Activated naive CD8-positive, alpha-beta T cell (primary cell): ENCODE data around the gene IGFBP7.

Experiments
- H3K27ac Mint-ChIP-seq: one replicate; pipeline ENCODE4 v1.8.0; 2021; ENCODE audit warnings: mixed read lengths
- H3K27me3 Mint-ChIP-seq: one replicate; pipeline ENCODE4 v1.8.0; 2021; ENCODE audit warnings: mixed read lengths
- H3K36me3 Mint-ChIP-seq: one replicate; pipeline ENCODE4 v1.8.0; 2021; ENCODE audit warnings: mixed read lengths
- H3K4me1 Mint-ChIP-seq: one replicate; pipeline ENCODE4 v1.8.0; 2021; ENCODE audit warnings: low read depth, mixed read lengths
- H3K4me3 Mint-ChIP-seq: one replicate; pipeline ENCODE4 v1.8.0; 2021; ENCODE audit warnings: mild to moderate bottlenecking, mixed read lengths
- H3K9me3 Mint-ChIP-seq: one replicate; pipeline ENCODE4 v1.8.0; 2021; ENCODE audit warnings: low read depth, mixed read lengths

The IGFBP7 gene

DNA sequence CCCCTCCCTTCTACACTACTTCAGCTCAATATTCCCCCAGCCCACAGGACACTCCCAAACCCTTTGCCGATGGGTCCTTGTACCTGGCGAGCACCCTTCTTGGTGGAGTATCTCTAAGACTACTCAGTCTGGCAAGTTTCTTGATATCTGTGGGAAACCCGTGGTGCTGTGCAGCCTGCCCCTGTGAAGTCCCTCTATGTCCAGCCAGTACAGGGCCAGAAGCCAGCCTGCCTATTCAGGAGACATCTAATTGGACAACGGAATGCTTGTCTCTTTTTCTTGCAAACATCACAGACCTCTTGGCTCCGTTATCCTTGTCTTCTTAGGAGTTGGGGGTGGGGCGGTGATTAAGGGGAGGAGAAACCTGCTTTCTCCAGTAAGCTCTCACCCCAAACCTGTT, 3.7 kb upstream of the IGFBP7 start:
- Mint-ChIP-seq H3K4me3 (no peak overlapping the region), H3K9me3 (no peaks in the 10 kb centered on the region), H3K36me3 (no peaks in the 10 kb centered on the region), H3K27me3 (peaks cover 35% of the 10 kb centered on the region), H3K4me1 (peaks cover 14% of the 10 kb centered on the region), H3K27ac (no peak overlapping the region)

DNA sequence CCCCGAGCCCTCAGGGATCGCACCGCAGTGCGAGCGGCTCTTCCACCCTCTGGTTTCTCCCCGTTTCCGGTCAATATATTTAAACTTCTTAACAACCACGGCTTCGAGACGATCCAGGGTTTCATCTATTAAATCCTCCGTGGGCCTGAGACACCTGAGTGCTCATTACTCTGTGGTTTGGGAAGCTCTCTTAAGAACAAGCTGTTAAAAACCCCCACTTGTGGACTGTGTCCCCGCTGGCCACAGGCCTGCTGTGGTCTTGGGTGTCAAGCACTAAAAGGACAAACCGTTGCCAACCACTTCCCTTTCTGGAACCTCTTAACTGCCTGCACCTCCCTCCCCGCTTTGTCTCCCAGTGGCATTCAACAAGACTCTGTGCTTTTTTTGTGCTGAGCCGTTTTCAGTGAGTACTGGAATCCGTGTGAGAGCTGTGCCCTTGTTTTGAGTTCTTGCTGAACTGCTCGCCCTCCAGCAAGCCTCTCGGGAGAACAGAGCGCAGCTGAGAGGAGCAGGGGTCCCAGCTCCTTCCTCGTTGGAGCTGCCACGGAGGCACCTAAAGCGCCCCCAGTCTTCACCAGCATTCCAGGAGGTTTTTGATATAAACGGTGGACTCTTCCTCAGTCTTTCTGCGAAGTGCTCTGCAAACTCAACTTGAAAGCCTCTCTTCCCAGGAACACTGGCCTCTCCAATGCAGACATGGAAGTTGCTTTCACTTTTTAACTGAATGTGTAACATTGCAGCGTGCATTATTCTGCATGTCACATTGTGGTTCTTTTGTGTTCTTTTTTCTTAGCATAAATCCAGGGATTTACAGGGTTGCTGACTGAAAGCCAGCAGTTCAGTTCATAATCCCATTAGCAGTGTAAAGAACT, 691 bp upstream of the IGFBP7 start:
- H3K27me3 Mint-ChIP-seq, result peaks cover 48% of the 10 kb centered on the region
- no peak overlapping the region for H3K27ac Mint-ChIP-seq
- no peaks in the 10 kb centered on the region for H3K9me3 Mint-ChIP-seq
- no peaks in the 10 kb centered on the region for H3K36me3 Mint-ChIP-seq
- peak overlapping the region; percentile 89 for H3K4me3 Mint-ChIP-seq
- peaks cover 14% of the 10 kb centered on the region for H3K4me1 Mint-ChIP-seq

DNA sequence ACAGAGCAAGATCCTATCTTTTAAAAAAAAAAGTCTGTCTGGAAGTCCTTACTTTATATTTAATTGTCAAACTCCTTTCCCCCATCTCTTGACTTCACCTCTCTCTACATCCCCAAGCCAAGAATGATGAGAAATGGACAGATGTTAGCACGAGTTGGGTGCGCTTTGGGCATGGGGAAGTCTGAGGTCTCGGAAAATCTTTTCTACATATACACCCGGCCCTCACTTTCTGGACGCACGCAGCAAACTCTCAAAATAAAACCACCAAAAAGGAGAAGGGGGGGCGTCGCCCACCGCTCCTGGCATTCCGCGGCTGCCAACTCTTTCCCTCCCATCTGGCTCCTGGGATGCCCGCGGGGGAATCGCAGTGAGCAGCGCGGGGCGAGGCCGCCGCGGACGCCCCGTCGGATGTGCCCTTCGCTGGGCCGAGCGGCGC, 756 bp downstream of the IGFBP7 start:
- no peaks in the 10 kb centered on the region for H3K9me3 Mint-ChIP-seq
- H3K4me1 Mint-ChIP-seq, result peaks cover 14% of the 10 kb centered on the region
- no peaks in the 10 kb centered on the region for H3K36me3 Mint-ChIP-seq
- H3K27ac Mint-ChIP-seq, result no peak overlapping the region
- peak overlapping the region; percentile 65 for H3K4me3 Mint-ChIP-seq
- H3K27me3 Mint-ChIP-seq, result peaks cover 49% of the 10 kb centered on the region

DNA sequence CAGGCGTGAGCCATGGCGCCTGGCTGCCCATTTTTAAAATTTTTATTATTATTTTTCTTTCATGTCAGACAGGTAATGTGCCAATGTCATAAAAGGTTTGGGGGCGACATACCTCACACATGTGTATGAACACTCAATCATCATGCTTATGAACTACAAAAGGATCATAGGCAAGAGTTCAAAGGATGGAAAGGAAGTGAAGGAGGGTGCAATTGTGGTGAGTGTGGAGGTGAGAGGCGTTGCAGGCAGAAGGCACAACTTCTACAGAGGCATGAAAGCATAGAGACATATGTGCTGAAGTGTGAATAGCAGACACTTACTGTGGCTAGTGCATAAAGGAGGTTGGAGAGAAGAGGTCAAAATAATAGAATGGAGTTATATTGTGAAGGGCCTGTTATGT, 4.0 kb downstream of the IGFBP7 start:
- Mint-ChIP-seq H3K9me3 (no peaks in the 10 kb centered on the region), H3K4me3 (no peak overlapping the region), H3K4me1 (peaks cover 10% of the 10 kb centered on the region), H3K36me3 (no peaks in the 10 kb centered on the region), H3K27ac (no peak overlapping the region), H3K27me3 (peaks cover 37% of the 10 kb centered on the region)

DNA sequence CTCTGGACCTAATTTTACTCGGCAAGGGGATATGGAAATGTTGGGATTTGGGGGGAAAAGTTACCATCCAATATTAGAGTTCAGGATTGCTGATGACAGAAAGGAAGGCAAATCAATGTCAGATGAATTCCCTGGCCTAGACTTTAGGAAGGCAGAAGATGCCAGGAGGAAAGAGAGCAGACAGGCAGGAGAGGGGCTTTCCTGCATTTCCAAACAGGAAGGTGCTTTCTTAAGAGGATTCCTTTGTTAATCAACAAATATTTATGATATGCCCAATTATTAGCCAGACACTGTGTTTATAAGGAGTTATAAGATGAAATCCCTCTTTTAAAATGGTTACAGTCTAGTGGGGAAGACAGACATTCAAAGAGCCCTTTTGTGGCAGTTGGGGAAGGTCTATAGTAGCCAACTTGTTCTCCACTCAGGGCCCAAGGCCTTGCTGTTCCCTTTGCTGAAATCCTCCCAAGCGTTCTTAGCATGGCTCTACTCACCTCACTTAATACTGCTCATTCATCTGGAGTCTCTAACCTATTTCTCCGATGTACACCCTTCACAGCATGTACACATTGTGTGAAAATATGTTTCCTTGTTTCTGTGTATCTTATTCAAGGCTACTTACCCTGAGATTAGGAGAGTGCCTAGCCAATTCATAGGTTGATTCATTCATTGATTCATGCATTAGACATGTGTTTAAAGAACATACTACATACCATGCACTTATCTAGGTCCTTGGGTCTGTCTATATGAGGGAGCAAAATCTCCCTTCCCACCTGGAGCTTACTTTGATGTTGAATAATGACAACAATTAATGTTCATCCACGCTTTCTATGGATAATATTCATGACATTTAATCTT, 5.3 kb downstream of the IGFBP7 start:
- H3K27ac Mint-ChIP-seq, result no peak overlapping the region
- H3K36me3 Mint-ChIP-seq, result no peaks in the 10 kb centered on the region
- no peaks in the 10 kb centered on the region for H3K9me3 Mint-ChIP-seq
- H3K27me3 Mint-ChIP-seq, result peaks cover 32% of the 10 kb centered on the region
- no peak overlapping the region for H3K4me3 Mint-ChIP-seq
- peaks cover 3% of the 10 kb centered on the region for H3K4me1 Mint-ChIP-seq

DNA sequence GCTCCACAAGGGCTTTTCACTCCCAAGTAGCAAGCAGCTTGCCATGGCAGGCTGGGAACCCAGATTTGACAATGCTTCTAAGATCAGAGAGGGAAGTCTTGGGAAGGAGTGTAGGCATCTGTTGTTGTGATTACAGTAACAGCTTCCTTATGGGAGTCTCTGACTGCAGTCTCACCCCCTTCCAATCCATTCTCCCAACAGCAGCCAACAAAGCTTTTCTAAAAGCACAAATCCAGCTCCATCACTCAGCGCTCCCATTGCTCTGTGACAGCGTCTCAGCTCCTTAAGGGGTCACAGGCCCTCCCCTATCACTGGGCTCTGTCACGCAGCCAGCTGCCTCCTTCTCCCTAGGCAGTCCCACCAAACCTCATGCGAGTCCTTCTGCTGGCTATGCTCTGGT, 7.1 kb downstream of the IGFBP7 start:
- H3K4me1 Mint-ChIP-seq, result no peaks in the 10 kb centered on the region
- no peaks in the 10 kb centered on the region for H3K36me3 Mint-ChIP-seq
- H3K9me3 Mint-ChIP-seq, result no peaks in the 10 kb centered on the region
- H3K27me3 Mint-ChIP-seq, result peaks cover 20% of the 10 kb centered on the region
- no peak overlapping the region for H3K27ac Mint-ChIP-seq
- no peak overlapping the region for H3K4me3 Mint-ChIP-seq

DNA sequence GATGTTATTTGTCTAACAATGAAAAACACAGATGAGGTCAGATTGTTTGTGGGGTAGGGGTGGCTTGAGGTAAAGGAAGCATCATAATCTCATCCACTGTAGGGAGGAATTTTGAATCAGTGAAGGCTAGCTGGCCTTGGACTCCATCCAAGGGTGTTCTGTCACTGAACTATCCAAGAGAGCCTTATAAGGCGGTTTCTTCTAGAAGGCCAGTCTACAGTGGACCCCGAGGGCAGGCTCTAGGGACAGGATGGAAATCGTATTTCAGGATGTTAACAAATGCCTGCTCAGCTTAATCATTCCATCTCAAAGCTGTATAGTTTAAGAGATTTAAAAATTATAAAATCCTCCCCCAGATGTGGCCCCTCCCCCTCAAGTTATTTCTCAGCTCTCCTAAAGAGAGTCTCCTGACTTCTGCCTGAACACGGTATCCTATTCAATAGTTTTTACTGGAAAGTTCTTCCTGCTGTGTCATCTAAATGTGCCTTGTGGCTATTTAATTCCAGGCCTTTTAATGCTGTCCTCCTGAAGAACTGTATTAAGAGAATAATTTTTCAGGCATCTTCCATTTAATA, 8.0 kb downstream of the IGFBP7 start:
- Mint-ChIP-seq H3K4me3 (no peak overlapping the region), H3K27me3 (peaks cover 15% of the 10 kb centered on the region), H3K36me3 (no peaks in the 10 kb centered on the region), H3K9me3 (no peaks in the 10 kb centered on the region), H3K4me1 (no peaks in the 10 kb centered on the region), H3K27ac (no peak overlapping the region)

DNA sequence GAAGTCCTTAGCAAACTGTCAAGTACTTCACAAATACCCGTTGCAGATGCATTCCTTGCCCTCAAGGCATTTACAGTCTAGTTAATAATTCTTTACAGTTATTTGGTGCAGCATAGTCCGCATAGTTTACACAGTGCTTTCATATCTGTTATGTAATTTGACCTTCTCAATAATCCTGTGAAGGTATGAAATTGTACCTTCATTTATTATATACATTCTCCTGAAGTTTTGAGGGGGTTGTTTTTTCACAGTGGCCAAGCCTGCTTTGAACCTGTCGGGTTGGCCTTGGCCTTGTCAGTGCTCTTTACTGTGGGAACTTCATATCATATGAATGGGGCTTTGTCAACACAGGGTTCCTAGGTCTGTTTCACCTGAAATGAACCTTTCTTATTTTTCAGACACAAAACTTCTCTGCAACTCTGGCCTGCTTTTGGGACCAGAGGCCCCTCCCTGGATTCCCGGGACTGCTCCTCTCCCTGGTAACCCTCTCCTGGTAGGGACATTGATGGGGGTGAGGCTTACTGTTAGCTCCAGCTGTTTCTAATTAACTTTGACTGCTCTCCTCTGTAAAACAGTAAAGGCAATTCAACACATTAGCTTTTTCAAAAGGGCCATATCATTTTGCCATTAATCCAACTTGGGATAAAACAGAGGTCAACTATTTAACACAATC, 9.1 kb downstream of the IGFBP7 start:
- Mint-ChIP-seq H3K9me3 (no peaks in the 10 kb centered on the region), H3K27ac (no peak overlapping the region), H3K27me3 (peaks cover 9% of the 10 kb centered on the region), H3K36me3 (no peaks in the 10 kb centered on the region), H3K4me1 (no peaks in the 10 kb centered on the region), H3K4me3 (no peak overlapping the region)

DNA sequence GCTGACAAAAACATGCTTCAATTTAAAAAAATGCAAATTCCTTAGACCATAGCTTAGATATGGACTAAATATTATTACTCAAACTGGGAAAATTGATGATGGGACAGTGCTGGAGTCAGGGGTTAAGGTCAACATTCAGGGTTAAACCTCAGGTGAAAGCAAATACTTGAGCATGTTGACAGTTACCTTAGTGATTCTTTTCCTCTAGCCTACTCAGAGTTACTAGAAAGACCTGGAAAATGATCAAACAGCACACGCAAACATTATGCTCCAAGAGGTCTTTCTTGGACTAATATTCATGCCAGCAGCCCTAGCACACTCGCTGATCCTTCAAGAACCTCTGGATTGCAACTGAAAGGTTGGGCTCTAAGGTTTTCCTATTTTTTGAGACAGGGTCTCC, 10.8 kb downstream of the IGFBP7 start:
- Mint-ChIP-seq H3K27me3 (peaks cover 2% of the 10 kb centered on the region), H3K9me3 (no peaks in the 10 kb centered on the region), H3K36me3 (no peaks in the 10 kb centered on the region), H3K27ac (no peak overlapping the region), H3K4me1 (no peaks in the 10 kb centered on the region), H3K4me3 (no peak overlapping the region)

DNA sequence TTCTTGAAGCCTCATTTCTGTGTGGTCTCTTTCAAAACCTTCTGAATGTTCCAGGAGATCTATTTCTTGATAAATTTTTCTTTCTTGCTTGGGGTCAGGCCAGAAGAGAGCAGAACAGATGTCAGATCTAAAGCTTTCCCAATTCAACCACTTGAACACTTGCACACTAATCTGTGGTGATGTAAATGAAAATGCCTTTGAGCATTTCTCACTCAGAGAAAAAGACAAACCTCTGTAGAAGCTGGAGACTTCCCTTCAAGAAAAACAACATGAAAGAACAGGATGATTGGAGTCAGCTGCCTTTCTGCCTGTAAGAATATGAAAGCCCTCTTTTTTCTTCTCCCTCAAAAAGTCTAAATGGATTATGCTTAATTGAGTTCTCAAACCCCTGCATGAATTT, 11.2 kb downstream of the IGFBP7 start:
- Mint-ChIP-seq H3K9me3 (no peaks in the 10 kb centered on the region), H3K27me3 (no peaks in the 10 kb centered on the region), H3K27ac (no peak overlapping the region), H3K4me3 (no peak overlapping the region), H3K4me1 (no peaks in the 10 kb centered on the region), H3K36me3 (no peaks in the 10 kb centered on the region)

DNA sequence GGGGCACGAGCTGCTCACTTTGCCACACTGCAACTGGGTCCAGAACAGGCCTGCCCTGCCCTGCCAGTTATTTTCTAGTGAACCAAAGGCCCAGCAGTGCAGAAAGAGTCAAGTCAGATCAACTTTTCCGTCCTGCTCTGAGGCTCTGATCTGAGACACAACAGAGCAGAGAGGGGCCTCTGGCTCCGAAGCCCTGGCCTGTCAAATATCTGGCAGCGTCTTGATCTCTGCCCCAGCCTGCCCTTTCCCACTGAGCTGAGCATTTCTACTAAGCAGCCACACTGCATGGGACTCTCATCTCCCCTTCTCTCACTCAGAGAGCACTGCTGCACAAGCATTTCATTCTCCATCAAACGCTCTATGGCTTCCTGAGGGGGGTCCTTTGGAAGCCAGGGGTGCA, 11.8 kb downstream of the IGFBP7 start:
- Mint-ChIP-seq H3K4me3 (no peak overlapping the region), H3K9me3 (no peaks in the 10 kb centered on the region), H3K36me3 (no peaks in the 10 kb centered on the region), H3K27ac (no peak overlapping the region), H3K4me1 (no peaks in the 10 kb centered on the region), H3K27me3 (no peaks in the 10 kb centered on the region)

DNA sequence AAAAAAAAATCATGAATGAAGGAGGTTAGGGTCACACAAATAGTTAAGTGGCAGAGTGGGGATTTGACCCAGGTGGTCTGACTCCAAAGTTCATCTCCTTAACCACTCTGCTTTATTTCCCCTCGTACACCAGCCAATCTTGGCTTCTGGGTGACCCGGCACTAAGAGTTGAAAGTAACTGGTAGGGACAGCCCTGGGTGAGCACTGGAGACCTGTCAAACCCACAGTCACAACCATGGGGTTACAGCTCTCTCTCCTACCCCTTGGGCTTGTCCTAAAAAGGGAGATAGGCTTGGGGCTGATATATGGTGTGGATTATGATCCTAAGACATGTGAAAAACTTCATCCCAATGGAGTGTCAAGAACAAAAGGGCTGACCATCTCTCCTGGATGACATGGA, 12.5 kb downstream of the IGFBP7 start:
- H3K27me3 Mint-ChIP-seq, result no peaks in the 10 kb centered on the region
- H3K9me3 Mint-ChIP-seq, result no peaks in the 10 kb centered on the region
- no peak overlapping the region for H3K4me3 Mint-ChIP-seq
- H3K36me3 Mint-ChIP-seq, result no peaks in the 10 kb centered on the region
- no peak overlapping the region for H3K27ac Mint-ChIP-seq
- H3K4me1 Mint-ChIP-seq, result no peaks in the 10 kb centered on the region

DNA sequence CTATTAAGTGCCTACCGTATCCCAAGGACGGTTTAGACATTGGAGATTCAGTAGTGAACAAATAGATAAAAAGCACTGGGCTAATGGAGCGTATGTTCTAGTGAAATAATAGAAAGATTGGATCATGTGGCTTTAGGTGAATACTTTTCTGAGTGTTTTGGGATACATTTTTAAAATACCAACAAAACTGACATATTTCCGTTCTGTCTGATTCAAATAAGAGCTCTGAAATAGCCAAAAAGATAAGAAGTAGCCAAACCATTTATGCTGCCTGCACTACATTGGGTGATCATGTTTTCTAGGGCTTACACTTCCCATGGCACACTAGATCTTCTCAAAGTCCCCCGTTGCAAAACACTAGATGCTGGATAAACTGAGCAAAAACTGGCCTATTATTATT, 14.2 kb downstream of the IGFBP7 start:
- Mint-ChIP-seq H3K27me3 (no peaks in the 10 kb centered on the region), H3K4me3 (no peak overlapping the region), H3K9me3 (no peaks in the 10 kb centered on the region), H3K36me3 (no peaks in the 10 kb centered on the region), H3K4me1 (no peaks in the 10 kb centered on the region), H3K27ac (no peak overlapping the region)

DNA sequence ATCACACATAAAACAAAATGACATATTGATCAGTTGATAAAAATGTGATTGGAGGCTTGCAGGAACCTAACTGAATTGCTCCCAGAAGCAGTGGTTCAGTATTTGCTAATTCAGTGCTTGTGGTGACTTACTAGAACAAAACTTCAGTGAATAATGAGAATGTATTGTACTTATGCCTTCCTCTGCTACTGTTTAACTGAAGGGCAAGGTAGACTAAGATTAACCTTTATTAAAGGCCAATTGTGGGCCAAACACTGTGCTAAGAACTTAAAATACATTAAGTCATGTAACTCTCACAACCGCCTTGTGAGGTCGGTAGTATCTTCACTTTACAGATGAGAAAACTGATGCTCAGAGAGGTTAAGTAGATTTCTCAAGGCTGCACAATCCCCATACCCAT, 14.9 kb downstream of the IGFBP7 start:
- no peaks in the 10 kb centered on the region for H3K36me3 Mint-ChIP-seq

DNA sequence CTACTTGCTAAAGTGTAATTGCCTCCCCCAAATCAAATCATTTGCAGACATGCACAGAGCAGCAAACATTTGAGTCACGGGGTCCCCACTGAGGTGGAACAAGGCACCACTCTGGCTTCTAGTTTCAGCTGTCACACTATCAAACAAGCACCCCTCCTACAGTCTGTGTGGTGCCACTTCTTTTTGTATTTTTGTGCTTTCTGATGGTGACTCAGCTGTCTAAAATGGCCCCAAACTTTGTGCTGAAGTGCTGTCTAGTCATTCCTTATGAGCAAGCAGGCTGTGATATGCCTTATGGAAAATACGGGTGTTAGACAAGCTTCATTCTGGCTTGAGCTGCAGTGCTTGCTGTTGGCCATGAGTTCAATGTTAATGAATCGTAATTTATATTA, 15.4 kb downstream of the IGFBP7 start:
- Mint-ChIP-seq H3K27me3 (peaks cover 5% of the 10 kb centered on the region), H3K36me3 (no peaks in the 10 kb centered on the region), H3K27ac (no peak overlapping the region), H3K9me3 (no peaks in the 10 kb centered on the region), H3K4me1 (no peaks in the 10 kb centered on the region), H3K4me3 (no peak overlapping the region)

More for the DNA sequence above, 14.9 kb downstream of the IGFBP7 start:
- H3K27me3 Mint-ChIP-seq, result peaks cover 1% of the 10 kb centered on the region
- H3K9me3 Mint-ChIP-seq, result no peaks in the 10 kb centered on the region
- H3K27ac Mint-ChIP-seq, result no peak overlapping the region
- no peaks in the 10 kb centered on the region for H3K4me1 Mint-ChIP-seq
- H3K4me3 Mint-ChIP-seq, result no peak overlapping the region
